Memory B cell (primary cell): Measurements from ENCODE around the gene ARHGAP12.
"Not testable (repeated sequence)": the region's sequence is repeated elsewhere in the genome, so short reads cannot be mapped to it uniquely, and the experiment has no call there.

Experiments
- ATAC-seq: fragments of 150-1000 bp; cut with Tn5 transposase; 2 replicates; pipeline ENCODE4 v1.10.0; 2021; ENCODE audit warnings: low read depth, mild to moderate bottlenecking, moderate library complexity
- DNase-seq, 2 donors: peaks; one replicate each; pipeline ENCODE4 v3.0.0; 2022; ENCODE audit warnings: low spot score in 2 of 2
- H3K27ac Mint-ChIP-seq: one replicate; pipeline ENCODE4 v1.8.0; 2022; ENCODE audit warnings: mild to moderate bottlenecking, moderate library complexity, mixed read lengths
- H3K27me3 Mint-ChIP-seq: one replicate; pipeline ENCODE4 v1.8.0; 2022; ENCODE audit warnings: mixed read lengths
- H3K36me3 Mint-ChIP-seq: one replicate; pipeline ENCODE4 v1.8.0; 2022; ENCODE audit warnings: mild to moderate bottlenecking, mixed read lengths
- H3K4me1 Mint-ChIP-seq: one replicate; pipeline ENCODE4 v1.8.0; 2022; ENCODE audit warnings: mixed read lengths
- H3K4me3 Mint-ChIP-seq: one replicate; pipeline ENCODE4 v1.8.0; 2022; ENCODE audit warnings: mild to moderate bottlenecking, moderate library complexity, mixed read lengths
- H3K9me3 Mint-ChIP-seq: one replicate; pipeline ENCODE4 v1.8.0; 2022; ENCODE audit warnings: mixed read lengths

ARHGAP12 gene

DNA sequence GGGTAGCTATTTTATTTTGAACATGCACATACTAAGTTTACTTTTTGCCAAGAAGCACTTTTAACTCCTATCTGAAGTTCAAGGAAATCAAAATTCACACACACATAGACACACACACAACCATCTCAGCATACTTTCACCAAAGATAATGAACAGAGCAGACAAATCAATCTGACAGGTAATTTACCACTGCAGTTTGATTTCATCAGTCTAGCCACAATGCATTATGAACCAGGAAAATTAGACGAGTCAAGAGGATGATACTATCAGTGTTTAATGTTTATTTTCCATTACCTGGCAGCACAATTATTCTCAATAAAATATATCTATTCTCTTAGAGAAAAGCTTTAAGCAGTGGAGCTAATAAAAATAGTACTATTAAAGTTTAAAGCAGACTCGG, 147.9 kb downstream of the ARHGAP12 start:
- H3K36me3 Mint-ChIP-seq: peaks cover 3% of the 10 kb centered on the region
- no peaks in the 10 kb centered on the region for H3K4me1 Mint-ChIP-seq
- H3K27me3 Mint-ChIP-seq: peaks cover 11% of the 10 kb centered on the region
- H3K4me3 Mint-ChIP-seq: no peak overlapping the region
- peaks cover 4% of the 10 kb centered on the region for H3K9me3 Mint-ChIP-seq
- DNase-seq: no peak
- no peak overlapping the region for H3K27ac Mint-ChIP-seq
- ATAC-seq: no peak

DNA sequence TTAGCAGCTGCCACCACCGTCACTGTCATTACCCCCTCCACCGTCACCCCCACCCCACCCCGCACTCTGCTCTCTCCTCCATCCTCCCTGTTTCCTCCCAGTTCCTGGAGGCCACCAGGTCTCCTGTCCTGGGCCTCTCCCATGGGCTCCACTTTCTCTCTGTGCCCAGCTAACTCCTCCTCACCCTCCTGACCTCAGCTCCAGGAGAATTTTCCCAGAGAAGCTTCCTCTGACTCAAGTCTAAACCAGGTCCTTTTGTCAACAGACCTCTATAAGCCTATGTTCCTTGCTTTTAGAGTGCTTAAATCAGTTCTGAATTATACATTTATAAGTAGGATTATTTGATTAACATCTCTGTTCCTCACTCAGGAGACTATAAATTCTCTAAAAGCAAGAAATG, 150.0 kb downstream of the ARHGAP12 start:
- H3K27me3 Mint-ChIP-seq: peaks cover 11% of the 10 kb centered on the region
- ATAC-seq: no peak
- peaks cover 4% of the 10 kb centered on the region for H3K9me3 Mint-ChIP-seq
- DNase-seq: no peak
- peaks cover 3% of the 10 kb centered on the region for H3K36me3 Mint-ChIP-seq
- no peak overlapping the region for H3K27ac Mint-ChIP-seq
- no peak overlapping the region for H3K4me3 Mint-ChIP-seq
- H3K4me1 Mint-ChIP-seq: no peaks in the 10 kb centered on the region

DNA sequence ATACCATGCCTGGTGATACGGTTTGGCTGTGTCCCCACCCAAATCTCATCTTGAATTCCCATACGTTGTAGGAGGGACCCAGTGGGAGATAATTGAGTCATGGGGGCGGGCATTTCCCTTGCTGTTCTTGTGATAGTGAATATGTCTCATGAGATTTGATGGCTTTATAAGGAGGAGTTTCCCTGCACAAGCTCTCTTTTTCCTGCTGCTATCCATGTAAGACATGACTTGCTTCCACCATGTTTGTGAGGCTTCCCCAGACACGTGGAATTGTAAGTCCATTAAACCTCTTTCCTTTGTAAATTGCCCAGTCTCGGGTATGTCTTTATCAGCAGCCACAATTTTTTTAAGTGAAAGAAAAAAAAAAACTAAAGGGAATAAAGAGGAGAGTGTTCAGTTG, 152.5 kb downstream of the ARHGAP12 start:
- H3K27ac Mint-ChIP-seq: no peak overlapping the region
- peaks cover 9% of the 10 kb centered on the region for H3K27me3 Mint-ChIP-seq
- H3K36me3 Mint-ChIP-seq: peaks cover 3% of the 10 kb centered on the region
- H3K4me3 Mint-ChIP-seq: no peak overlapping the region
- H3K4me1 Mint-ChIP-seq: no peaks in the 10 kb centered on the region
- DNase-seq (no peak), ATAC-seq (no peak)
- peaks cover 4% of the 10 kb centered on the region for H3K9me3 Mint-ChIP-seq

DNA sequence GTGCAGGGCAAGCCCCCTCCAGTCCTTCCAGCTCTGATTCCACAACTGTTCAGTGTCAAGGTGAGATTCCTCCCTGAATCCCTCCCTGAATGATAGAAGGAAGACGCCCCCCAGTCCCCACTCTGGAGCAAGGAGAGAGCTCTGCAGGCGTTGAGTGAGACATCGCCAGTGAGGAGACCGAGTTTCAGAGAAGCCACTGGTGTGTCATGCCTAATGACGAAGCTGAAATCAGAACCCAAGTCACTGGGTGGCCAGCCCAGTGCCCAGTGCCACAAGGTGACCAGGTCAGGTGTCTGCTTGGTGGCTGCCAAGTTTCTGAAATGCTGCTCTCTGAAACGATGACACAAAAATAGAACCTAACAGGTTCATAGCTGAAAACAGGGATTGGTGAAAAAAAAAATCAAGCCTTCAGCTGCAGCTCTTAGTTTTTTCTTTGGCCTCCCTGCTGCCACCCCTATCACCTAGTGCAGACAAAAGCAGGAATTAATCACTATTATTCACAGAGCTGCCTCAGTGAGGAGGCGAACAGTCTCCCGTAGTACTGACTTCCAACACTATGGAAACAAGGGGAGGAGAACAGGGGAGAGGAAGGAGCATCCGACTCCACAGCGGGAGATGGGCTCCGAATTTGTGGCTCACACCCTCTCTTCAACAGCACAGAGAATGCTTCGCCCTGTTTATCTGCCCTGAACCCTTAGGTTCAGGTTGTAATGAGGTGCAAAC, 153.5 kb downstream of the ARHGAP12 start:
- ATAC-seq: no peak

DNA sequence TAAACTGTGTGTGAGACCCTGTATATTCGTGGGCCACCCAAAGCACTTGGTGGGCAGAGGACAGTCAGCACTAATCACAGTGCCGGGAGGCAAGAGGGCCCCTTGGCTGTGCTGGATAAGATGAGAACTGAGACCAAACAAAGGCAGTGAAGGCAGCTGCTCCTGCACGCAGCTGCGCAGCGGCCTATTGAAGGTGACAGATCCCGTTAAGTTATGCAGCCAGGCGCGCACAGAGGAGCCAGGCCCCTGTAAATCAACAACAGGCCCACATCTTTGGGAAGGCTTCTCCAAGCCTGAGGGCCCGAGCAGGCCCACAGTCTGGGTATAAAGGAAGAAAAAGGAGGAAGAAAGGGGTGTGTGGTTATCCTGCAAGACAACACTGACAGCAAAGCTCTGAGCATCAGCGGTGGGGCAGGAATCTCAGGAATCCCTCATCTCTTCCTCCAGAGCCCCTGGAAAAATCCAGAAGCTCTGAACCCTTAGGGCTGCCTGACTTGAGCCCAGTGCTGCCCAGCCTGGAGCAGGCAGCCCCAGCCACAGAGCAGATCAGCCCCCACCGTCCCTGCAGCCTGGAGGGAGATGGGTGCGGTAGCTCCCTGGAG, 154.2 kb downstream of the ARHGAP12 start:
- Mint-ChIP-seq H3K27me3 (peaks cover 5% of the 10 kb centered on the region), H3K4me3 (no peak overlapping the region), H3K27ac (no peak overlapping the region), H3K36me3 (peaks cover 3% of the 10 kb centered on the region), H3K4me1 (no peaks in the 10 kb centered on the region), H3K9me3 (peaks cover 4% of the 10 kb centered on the region)
- no peak for DNase-seq
- no peak for ATAC-seq

More for the DNA sequence above, 153.5 kb downstream of the ARHGAP12 start:
- peaks cover 3% of the 10 kb centered on the region for H3K36me3 Mint-ChIP-seq
- peaks cover 5% of the 10 kb centered on the region for H3K27me3 Mint-ChIP-seq
- no peaks in the 10 kb centered on the region for H3K4me1 Mint-ChIP-seq
- peaks cover 4% of the 10 kb centered on the region for H3K9me3 Mint-ChIP-seq
- no peak for DNase-seq
- H3K4me3 Mint-ChIP-seq: no peak overlapping the region
- no peak overlapping the region for H3K27ac Mint-ChIP-seq

DNA sequence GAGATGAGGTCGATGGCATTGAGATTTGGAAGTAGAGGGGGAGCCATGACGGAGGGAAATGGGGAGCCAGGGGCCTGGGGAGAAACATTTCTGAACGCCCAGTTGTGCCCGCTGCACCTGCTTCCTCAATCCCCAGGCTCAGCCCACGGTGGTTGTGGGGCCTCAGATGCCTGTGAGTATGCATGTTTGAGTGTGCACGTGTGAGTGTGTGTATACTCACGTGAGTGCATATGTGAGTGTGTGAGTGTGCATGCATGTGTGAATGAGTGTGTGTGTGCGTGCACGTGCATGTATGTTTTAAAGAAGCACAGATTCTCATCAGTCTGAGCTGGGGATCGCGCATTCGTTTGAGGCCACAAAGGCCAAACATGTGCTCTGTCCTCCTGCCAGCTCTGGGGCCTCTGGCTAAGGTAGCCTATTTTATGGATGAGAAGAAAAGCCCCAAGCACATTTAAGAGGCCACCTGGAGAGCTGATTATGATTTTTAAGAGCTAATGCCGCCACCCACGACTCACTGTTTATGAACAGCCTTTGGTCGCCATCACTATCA, 154.8 kb downstream of the ARHGAP12 start:
- H3K4me1 Mint-ChIP-seq: no peaks in the 10 kb centered on the region
- DNase-seq: no peak
- no peak overlapping the region for H3K4me3 Mint-ChIP-seq
- peaks cover 3% of the 10 kb centered on the region for H3K36me3 Mint-ChIP-seq
- H3K27ac Mint-ChIP-seq: no peak overlapping the region
- peaks cover 4% of the 10 kb centered on the region for H3K9me3 Mint-ChIP-seq
- peaks cover 5% of the 10 kb centered on the region for H3K27me3 Mint-ChIP-seq
- ATAC-seq: no peak

DNA sequence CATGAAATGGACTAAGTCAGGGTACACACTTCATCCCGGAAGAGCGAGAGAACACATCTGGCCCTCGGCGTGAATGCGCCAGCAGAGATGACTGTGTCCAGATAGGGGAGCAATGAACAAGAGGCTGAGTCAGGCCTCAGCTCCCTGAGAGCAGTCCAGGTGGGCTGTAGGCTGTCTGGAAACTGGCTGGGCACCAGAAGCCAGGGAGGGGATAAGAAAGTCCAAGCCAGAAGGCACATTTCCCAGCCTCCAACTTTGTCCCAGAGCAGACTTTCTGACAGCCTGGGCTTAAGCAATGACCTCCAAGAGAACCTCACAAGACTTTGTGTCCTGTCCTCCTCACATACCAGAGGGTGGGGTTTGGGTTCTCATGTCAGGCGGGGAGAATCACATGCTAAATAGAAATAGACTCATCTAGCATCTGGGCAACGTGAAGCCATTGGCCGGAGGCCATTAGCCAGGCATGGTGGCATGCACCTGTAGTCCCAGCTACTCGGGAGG, 157.2 kb downstream of the ARHGAP12 start:
- Mint-ChIP-seq H3K27me3 (peaks cover 5% of the 10 kb centered on the region), H3K36me3 (peaks cover 3% of the 10 kb centered on the region), H3K4me3 (no peak overlapping the region), H3K4me1 (no peaks in the 10 kb centered on the region), H3K27ac (no peak overlapping the region), H3K9me3 (peaks cover 4% of the 10 kb centered on the region)
- ATAC-seq: no peak
- no peak for DNase-seq

DNA sequence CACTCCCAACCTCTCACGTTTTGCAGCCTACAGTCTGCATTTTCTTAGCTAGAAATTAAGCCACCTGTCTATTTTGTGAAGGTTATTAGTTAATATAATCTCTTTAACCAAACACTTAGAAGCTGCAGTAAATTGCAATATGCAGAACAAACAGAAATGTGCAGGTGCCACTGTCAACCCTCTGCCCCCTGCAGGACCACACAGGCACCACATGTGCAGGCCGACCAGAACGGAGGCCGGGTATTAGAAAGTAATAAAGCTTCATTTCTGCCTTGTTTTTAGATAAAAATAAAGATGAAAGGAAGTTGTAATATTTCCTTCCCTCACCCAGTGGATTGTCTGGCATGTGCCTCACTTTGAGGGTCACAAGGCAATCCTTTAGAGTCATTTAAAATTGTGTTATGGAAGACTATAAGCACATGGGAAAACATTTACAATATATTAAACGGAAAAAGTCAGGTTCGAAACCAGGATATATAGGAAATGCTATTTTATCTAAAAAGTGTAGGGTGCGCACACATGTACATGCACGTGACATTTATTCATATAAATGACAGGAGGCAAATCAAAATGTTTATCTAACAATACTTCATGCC, 158.2 kb downstream of the ARHGAP12 start:
- H3K27me3 Mint-ChIP-seq: peaks cover 2% of the 10 kb centered on the region
- no peak overlapping the region for H3K27ac Mint-ChIP-seq
- no peak overlapping the region for H3K4me3 Mint-ChIP-seq
- no peaks in the 10 kb centered on the region for H3K4me1 Mint-ChIP-seq
- DNase-seq (peak; percentile 42 to 45), ATAC-seq (peak; percentile 90)
- no peaks in the 10 kb centered on the region for H3K36me3 Mint-ChIP-seq
- no peaks in the 10 kb centered on the region for H3K9me3 Mint-ChIP-seq

DNA sequence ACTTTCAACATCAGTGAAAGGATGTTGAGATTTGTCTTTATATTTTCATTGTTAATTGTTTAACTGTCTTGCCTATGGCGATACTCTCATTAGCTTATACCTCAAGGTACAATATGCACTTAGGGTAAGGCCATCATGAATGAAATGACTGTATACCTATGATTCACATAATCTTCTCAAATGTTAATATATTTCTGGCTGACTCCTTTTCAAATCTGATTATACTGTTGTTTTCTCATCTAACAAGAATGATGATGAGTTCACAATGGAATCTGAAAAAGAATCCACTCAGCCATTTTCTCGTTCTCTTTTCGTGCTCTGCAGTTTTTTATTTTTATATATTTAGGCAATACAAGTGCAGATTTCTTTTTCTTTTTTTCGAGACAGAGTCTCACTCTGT, 159.1 kb downstream of the ARHGAP12 start:
- no peak for ATAC-seq
- no peak overlapping the region for H3K4me3 Mint-ChIP-seq
- no peak overlapping the region for H3K27ac Mint-ChIP-seq

DNA sequence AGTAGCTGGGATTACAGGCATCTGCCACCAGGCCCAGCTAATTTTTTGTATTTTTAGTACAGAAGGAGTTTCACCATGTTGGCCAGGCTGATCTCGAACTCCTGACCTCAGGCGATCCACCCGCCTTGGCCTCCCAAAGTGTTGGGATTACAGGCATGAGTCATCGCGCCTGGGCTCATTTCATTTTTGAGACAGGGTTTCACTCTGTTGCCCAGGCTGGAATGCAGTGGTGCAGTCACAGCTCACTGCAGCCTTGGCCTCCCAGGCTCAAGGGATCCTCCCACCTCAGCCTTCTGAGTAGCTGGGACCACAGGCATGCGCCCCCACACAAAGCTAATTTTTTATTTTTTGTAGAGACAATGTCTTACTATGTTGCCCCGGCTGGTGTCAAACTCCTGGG, 159.7 kb downstream of the ARHGAP12 start:
- not testable (repeated sequence) for H3K4me1 Mint-ChIP-seq, H3K9me3 Mint-ChIP-seq, H3K27me3 Mint-ChIP-seq, ATAC-seq, H3K36me3 Mint-ChIP-seq, H3K27ac Mint-ChIP-seq, DNase-seq, H3K4me3 Mint-ChIP-seq

More for the DNA sequence above, 159.1 kb downstream of the ARHGAP12 start:
- H3K4me1 Mint-ChIP-seq: no peaks in the 10 kb centered on the region
- H3K27me3 Mint-ChIP-seq: peaks cover 2% of the 10 kb centered on the region
- H3K36me3 Mint-ChIP-seq: no peaks in the 10 kb centered on the region
- DNase-seq: no peak
- H3K9me3 Mint-ChIP-seq: no peaks in the 10 kb centered on the region

DNA sequence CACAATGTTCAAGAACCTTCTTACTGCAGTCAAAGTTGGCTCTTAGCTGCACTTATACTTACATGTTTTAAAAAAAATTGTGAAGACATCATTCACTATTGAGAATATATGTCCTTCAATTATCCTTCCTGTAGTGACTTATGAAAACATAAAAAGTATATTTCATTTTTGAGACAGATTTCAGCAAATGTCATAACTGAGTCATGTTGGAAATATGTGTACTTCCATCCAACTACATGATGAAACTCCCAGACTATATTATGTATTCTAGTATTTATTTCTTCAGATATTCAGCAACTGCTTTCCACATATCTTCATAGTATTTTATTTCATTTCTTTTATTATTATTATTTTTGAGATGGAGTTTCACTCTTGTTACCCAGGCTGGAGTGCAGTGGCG, 160.2 kb downstream of the ARHGAP12 start:
- Mint-ChIP-seq H3K4me3 (no peak overlapping the region), H3K4me1 (no peaks in the 10 kb centered on the region), H3K27ac (no peak overlapping the region), H3K36me3 (no peaks in the 10 kb centered on the region), H3K9me3 (no peaks in the 10 kb centered on the region), H3K27me3 (peaks cover 2% of the 10 kb centered on the region)
- no peak for DNase-seq
- ATAC-seq: no peak

DNA sequence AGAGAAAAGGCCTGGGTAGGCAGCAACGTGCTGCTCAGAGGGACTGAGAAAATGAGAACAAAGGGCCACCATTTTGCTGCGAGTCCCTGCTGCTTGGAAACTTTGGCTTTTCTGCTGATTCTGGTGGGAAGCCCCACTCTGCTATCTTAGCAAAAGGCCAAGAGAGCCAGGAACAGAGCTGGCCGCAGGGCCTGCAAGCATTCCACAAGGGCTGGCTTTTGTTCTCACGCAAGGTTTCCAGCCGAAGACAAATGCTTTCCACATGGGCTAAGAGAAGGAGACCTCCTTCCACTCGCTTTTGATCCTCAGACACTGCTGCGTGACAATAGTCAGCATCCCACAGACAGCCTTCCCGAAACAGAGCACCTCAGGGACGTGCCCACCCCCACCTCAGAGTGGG, 163.1 kb downstream of the ARHGAP12 start:
- peaks cover 2% of the 10 kb centered on the region for H3K27me3 Mint-ChIP-seq
- no peak for ATAC-seq
- no peaks in the 10 kb centered on the region for H3K9me3 Mint-ChIP-seq
- H3K4me1 Mint-ChIP-seq: peaks cover 3% of the 10 kb centered on the region
- DNase-seq: no peak
- no peak overlapping the region for H3K27ac Mint-ChIP-seq
- no peak overlapping the region for H3K4me3 Mint-ChIP-seq
- no peaks in the 10 kb centered on the region for H3K36me3 Mint-ChIP-seq

DNA sequence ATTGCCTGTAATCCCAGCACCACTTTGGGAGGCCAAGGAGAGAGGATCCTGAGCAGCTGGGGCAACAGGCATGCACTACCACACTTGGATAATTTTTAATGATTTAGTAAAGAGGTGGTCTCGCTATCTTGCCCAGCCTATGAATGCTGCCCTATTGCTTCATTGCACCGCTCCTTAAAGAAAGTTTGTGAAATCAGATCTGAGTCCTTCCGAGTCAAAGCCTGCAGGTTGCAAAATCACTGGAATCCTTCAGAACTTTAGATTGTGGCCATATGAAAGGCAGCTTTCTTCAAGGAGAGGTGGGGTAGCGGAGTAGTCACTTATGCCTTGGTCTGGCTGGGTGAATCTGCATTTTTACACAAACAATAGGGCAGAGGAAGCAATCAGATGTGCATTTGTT, 166.3 kb downstream of the ARHGAP12 start:
- H3K4me3 Mint-ChIP-seq: no peak overlapping the region
- no peak for DNase-seq
- ATAC-seq: no peak
- no peaks in the 10 kb centered on the region for H3K36me3 Mint-ChIP-seq
- H3K27ac Mint-ChIP-seq: no peak overlapping the region
- H3K27me3 Mint-ChIP-seq: peaks cover 2% of the 10 kb centered on the region
- no peaks in the 10 kb centered on the region for H3K9me3 Mint-ChIP-seq
- peaks cover 7% of the 10 kb centered on the region for H3K4me1 Mint-ChIP-seq

DNA sequence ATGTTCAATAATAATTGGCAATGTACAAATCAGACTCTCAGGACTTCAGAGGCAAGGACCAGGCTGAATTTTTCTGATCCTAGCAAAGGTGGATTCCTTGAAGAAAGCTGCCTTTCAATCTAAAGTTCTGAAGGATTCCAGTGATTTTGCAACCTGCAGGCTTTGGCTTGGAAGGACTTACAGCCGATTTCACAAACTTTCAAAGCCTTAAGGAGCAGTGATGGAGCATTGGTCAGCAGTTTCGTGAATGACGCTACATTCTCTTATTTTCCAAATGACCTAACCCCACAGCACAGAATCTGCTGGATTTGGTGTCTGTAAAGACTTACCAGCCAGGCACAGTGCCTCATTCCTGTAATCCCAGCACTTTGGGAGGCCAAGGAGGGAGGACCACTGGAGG, 167.5 kb downstream of the ARHGAP12 start:
- H3K27me3 Mint-ChIP-seq: no peaks in the 10 kb centered on the region
- no peaks in the 10 kb centered on the region for H3K36me3 Mint-ChIP-seq
- H3K27ac Mint-ChIP-seq: peak overlapping the region; percentile 79
- peak overlapping the region; percentile 59 for H3K4me3 Mint-ChIP-seq
- no peaks in the 10 kb centered on the region for H3K9me3 Mint-ChIP-seq
- H3K4me1 Mint-ChIP-seq: peaks cover 7% of the 10 kb centered on the region
- DNase-seq: no peak
- no peak for ATAC-seq
